Prostate gland (tissue), 2 donors: ENCODE results near the gene SMAP2.
"Not testable (repeated sequence)": the region's sequence is repeated elsewhere in the genome, so short reads cannot be mapped to it uniquely, and the experiment has no call there.

Source experiments
- POLR2AphosphoS5 ChIP-seq: sonication (generic); formaldehyde crosslinking; IDR thresholded peaks from one replicate; pipeline ENCODE4 v1.6.1; 2017; ENCODE audit warnings: antibody characterized with exemption
- TF ChIP-seq, protein P1 (sequence below), 4 experiments: fragments of 200-600 bp in 2 of 4; fragments of 450-650 bp in 2 of 4; sonication (generic) in 2 of 4; IDR thresholded peaks; 1 replicate in 3 of 4; 2 replicates in 1 of 4; pipeline ENCODE4 v1.5.1; 2016 to 2019; ENCODE audit warnings: antibody characterized with exemption in 4 of 4, mild to moderate bottlenecking in 2 of 4, moderate library complexity in 2 of 4

DNA sequence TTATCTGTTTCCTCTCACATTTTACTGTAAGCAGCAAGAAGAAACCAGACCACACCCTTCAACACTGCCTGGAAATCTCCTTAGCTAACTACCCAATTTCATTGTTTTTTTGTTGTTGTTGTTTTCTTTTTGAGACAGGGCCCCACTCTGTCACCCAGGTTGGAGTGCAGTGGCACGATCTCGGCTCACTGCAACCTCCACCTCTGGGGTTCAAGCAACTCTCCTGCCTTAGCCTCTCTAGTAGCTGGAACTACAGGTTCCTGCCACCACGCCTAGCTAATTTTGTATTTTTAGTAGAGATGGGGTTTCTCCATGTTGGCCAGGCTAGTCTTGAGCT, 31.2 kb upstream of the SMAP2 start:
- TF ChIP-seq POLR2AphosphoS5: not testable (repeated sequence)
- TF ChIP-seq, protein P1, sequence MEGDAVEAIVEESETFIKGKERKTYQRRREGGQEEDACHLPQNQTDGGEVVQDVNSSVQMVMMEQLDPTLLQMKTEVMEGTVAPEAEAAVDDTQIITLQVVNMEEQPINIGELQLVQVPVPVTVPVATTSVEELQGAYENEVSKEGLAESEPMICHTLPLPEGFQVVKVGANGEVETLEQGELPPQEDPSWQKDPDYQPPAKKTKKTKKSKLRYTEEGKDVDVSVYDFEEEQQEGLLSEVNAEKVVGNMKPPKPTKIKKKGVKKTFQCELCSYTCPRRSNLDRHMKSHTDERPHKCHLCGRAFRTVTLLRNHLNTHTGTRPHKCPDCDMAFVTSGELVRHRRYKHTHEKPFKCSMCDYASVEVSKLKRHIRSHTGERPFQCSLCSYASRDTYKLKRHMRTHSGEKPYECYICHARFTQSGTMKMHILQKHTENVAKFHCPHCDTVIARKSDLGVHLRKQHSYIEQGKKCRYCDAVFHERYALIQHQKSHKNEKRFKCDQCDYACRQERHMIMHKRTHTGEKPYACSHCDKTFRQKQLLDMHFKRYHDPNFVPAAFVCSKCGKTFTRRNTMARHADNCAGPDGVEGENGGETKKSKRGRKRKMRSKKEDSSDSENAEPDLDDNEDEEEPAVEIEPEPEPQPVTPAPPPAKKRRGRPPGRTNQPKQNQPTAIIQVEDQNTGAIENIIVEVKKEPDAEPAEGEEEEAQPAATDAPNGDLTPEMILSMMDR (IDR thresholded peaks at IDR 0.05): not testable (repeated sequence)
